HG02588 (cell line): ENCODE data around the gene HSD17B10.
"Not testable (repeated sequence)": the region's sequence is repeated elsewhere in the genome, so short reads cannot be mapped to it uniquely, and the experiment has no call there.

ENCODE experiments used
- ATAC-seq: cut with Tn5 transposase; IDR thresholded peaks from one replicate; pipeline ENCODE4 v1.9.1; 2021; ENCODE audit warnings: mild to moderate bottlenecking, moderate library complexity; ENCODE audit not compliant: unreplicated experiment

HSD17B10 gene

GRCh38 chrX:53438174-53438831, 4.1 kb upstream of the HSD17B10 start:
- no peak for ATAC-seq

GRCh38 chrX:53437206-53437605, 3.0 kb upstream of the HSD17B10 start:
- ATAC-seq = no peak

DNA sequence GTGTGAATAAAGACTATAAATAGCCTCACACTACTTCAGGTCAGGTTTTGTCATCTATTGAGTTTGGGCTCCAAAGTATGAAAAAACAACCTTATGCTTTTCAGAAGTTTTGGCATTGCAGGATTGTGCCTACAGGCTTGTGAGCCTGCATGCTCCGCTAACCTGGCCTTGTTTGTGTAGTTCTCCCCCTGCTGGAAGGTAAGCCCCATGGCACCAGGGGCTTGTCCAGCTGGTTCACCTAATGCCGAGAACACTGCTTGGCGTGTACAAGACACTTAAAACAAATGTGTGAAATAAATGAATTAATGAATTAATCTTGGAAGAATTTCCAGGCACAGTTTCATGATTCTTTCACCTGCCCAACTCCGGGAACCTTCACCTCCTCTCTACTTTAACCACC, 1.8 kb upstream of the HSD17B10 start:
- peak; percentile 58 for ATAC-seq

DNA sequence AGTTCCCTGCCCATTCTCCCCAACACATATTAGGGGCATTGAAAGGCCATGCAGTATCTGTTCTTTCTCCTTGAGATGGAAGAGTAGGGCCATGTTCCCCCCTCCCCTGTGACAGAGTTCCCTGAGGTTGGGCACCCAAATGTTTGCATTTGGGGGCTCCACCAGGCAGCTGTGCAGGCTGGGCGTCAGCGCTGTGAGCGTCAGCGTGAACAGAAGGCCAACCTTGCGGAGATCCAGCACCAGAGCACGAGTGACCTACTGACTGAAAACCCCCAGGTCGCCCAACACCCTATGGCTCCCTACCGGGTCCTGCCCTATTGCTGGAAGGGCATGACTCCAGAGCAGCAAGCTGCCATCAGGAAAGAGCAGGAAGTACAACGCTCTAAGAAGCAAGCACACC, 3.9 kb downstream of the HSD17B10 start:
- ATAC-seq = no peak

GRCh38 chrX:53429755-53430154, 4.4 kb downstream of the HSD17B10 start:
- ATAC-seq = no peak

GRCh38 chrX:53422861-53423306, 11.3 kb downstream of the HSD17B10 start, which contains the start of gene RIBC1:
RIBC1 (plus strand) TSS chrX:53422873; CDS start chrX:53426277, 3,404 bp downstream.
- ATAC-seq = no peak

GRCh38 chrX:53422086-53422860, 11.9 kb downstream of the HSD17B10 start, which contains the start of gene SMC1A:
SMC1A (minus strand) TSS chrX:53422654; CDS start chrX:53422600, 54 bp downstream.
- peak; percentile 91 for ATAC-seq

GRCh38 chrX:53421772-53422085, 12.4 kb downstream of the HSD17B10 start:
- ATAC-seq = peak; percentile 3

GRCh38 chrX:53421125-53421524, 13.0 kb downstream of the HSD17B10 start:
- no peak for ATAC-seq

GRCh38 chrX:53420351-53420750, 13.8 kb downstream of the HSD17B10 start:
- not testable (repeated sequence) for ATAC-seq

- no peak for ATAC-seq
These were observed 21.7 kb downstream of the HSD17B10 start for GRCh38 chrX:53412446-53412845.

DNA sequence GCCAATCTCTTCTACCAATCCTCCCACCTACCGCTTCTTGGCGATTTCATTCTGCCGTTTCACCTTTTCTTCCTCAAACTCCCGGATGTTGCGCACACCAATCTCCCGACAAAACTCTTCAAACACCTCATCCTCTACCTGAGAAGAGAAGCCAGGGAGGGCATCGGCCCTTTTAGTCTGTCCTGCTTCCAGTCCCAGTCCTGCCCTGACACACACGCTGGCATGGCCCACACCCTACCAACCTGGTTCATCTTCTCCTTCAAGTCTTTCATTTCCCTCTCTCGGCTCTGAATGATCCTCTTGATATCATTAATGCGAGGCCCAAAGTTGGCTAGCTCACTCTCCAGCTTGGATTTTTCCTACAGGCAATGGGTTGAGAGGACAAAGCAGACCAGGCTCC, 30.6 kb downstream of the HSD17B10 start:
- no peak for ATAC-seq

DNA sequence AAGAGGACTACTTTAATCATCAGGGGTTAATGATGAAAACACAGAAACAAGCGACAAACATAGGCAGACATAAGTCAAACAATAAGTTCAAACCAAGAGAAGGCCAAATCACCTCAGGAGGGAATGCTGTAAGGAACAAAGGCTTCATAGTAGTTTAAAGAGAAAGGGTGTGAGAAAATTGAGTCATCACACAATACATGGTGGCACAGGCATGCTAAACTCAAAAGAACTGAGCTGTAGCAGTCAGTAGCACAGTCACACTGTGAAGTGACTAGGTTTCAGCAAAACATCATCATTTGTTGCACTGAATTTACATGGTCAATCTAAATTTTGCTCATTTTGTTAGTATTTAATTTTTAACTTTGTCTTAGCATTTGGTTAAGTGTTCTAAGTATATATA, 36.0 kb downstream of the HSD17B10 start:
- no peak for ATAC-seq

DNA sequence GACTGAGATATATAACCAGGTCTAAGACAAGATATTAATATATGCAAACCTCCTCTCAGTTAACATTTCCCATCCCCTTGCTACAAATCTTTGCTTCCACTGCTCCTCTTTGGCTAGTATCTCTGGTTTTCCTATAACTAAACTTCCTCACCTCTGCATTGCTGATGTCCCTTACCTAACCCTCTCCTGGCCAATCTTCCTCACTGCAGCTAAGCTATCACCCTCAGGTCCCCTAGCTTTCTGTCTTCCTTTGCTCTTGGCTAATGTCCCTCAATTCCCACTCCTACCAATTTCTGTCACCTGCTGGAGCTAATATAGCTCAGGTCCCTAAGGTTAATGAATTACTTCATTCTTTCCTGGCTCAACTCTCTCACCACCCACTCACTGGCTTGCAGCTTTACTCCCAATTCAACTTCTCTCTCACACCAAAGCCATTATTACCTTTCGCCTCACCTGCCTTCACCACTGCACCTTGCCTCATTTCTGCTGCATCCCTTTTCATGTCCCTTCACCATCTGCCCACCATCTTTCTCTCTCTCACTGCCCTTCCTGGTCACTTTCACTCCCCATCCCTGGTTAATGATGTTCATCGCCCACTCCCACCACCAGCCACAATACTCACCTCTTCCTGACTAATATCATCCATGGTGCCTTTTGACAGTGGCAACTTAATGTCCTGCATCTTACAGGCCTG, 38.4 kb downstream of the HSD17B10 start:
- no peak for ATAC-seq

- no peak for ATAC-seq
These were observed 50.6 kb downstream of the HSD17B10 start for GRCh38 chrX:53383376-53384076.
